ENCODE results near the gene CCSER1.
A peak's percentile ranks its signal among the peaks of the same experiment; 100 is the strongest.
"Not testable (repeated sequence)": the region's sequence is repeated elsewhere in the genome, so short reads cannot be mapped to it uniquely, and the experiment has no call there.

CCSER1 gene

DNA sequence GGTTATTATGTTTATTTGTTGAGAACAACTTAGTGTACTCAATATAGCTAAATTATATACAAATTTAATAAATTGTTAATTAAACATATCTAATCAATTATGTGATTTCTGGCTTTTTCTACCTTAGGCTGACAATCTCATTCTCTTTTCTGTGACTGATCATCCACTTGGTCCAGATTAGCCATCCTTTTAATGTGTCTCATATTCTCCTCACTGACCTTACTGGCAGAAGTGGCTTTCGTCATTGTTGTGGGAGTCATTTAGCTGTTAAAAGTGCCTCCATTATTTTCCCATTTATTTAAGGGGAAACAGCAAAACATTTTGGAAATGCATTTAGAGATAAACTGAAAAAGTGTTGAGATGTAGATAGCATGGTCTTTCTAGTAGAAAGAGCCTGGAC, 172.2 kb downstream of the CCSER1 start:
- no peak for DNase-seq (ENCODE audit: low spot score)

DNA sequence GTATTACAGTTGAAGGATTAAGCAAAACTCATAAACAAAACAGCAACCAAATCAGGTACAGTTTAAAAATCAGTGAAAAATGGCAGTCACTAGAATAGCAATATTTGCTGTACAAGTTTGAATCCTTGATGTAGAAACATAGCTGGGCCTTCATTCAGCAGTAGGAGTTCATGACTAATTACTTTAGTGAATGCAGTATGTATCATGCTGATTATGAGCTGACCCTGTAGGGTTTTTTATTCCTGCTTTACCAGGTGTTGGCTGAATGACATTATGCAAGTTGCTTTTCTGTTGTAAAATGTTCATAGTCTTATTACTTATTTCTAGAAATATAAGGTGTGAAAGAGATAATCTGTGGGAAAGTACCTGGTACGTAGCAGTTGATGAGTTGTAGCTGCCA, 179.6 kb downstream of the CCSER1 start:
- DNase-seq (ENCODE audit: low spot score): no peak

DNA sequence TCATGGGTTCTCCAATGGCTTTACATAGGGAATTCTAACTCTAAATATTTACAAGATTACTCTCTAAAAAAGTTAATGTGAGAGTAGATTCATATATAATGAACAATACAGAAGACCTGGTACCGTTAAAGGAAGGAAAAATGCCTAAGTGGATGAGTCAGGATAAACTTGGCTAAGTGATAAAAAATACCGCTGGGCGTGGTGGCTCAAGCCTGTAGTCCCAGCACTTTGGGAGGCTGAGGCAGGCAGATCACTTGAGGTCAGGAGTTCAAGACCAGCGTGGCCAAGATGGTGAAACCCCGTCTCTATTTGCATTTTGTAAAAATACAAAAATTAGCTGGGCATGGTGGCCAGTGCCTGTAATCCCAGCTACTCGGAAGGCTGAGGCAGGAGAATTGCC, 189.9 kb downstream of the CCSER1 start:
- DNase-seq (ENCODE audit: low spot score): not testable (repeated sequence)

DNA sequence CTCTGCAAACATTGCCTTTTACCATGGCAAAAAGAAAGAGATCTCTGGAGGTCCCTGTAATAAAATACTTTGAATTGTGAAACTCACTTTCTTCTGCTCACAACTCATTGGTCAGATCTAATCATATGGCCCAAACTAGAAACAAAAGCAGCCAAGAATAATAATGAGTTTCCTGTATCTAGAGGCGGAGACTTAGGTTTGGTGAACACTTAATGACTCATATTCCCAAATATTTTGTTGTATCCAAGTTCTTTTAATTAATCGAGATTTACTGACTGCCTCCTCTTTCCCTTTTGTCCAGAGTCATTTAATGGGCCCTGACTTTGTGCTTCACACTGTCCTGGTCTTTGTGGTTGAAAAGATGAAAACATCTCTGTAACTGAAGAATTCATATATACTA, 190.6 kb downstream of the CCSER1 start:
- no peak for DNase-seq (ENCODE audit: low spot score)

DNA sequence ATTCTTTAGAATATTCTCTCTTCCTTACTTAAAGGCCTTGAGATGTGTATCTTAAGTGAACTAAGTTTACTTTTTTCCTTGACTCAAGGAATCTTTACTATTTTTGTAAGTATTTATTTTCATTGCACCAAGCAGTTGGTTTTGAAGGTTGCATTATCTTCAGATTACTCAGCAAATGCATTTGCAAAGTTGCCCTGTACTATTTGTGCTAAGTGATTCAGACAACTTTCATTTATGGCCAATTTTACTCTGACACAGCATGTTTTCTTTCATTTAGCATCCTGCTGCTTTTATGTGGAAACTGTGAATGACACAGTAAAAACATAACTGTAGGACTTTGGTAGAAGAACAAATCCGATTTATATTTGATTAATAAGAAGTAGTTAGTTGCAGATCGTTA, 191.0 kb downstream of the CCSER1 start:
- no peak for DNase-seq (ENCODE audit: low spot score)

DNA sequence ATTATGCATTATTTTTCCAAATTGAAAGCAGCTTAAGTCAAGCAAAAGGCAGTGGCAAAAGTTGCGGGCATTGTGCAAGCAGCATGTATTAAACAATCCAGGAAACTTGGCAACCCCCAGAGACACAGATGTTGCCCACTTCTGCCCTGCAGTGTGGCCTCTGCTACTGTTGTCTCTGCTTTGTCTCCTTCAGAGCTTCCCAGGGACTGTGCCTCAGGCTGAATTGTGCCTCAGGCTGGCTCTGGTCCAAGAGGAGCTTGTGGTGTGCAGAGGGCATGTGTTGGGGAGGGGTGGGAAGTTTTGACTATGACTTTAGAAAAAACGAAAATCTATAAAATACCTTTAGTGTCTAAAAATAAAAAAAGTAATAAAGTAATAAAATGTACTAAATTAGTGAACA, 201.4 kb downstream of the CCSER1 start:
- DNase-seq (ENCODE audit: low spot score): no peak

DNA sequence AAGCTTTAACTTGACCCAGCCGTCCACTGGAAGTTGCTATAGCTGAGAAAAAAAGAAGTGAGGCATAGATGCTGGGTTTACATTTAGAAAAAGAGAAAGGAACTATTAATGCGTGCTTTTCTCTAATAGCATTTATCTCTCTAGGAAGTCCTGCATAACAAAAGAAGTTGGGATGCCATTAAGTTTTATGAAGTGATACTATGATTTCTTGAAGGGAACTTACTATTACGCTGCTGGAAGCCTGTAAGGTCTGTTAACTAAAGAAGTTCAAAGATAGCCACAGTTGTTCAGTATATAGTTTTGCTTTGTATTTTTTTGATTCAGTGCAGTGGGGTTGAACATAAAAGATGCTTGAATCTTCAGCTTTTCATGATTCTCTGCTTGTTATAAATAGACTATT, 203.4 kb downstream of the CCSER1 start:
- no peak for DNase-seq (ENCODE audit: low spot score)

DNA sequence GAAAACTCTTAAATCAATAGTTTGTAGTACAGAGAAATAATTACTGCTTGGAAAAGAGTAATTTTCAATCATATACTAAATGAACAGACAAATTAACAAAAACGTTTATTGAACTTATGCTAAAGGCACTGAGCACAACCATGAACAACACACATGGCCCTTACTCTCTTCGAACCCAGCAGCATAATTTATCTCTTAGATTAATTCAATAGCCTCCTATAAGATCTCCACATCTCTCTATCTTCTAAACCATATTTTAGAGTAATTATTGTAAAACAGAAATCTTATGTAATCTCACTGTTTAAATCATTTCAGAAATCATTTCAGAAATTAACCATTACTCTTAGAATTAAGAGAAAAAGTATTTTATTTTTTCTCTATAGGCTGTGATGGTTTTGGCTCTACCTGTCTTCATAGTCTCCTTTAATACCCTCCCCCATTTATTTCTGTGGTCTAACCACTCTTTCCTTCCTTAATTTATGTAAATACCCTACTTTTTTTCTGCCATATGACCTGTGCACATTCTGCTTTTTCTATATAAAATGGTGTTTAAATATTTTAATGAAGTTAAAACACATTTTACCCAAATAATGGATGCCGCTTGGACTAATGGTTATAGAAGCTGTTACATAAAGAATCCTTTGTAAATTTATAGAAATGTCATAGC, 218.5 kb downstream of the CCSER1 start:
- no peak for DNase-seq (ENCODE audit: low spot score)

DNA sequence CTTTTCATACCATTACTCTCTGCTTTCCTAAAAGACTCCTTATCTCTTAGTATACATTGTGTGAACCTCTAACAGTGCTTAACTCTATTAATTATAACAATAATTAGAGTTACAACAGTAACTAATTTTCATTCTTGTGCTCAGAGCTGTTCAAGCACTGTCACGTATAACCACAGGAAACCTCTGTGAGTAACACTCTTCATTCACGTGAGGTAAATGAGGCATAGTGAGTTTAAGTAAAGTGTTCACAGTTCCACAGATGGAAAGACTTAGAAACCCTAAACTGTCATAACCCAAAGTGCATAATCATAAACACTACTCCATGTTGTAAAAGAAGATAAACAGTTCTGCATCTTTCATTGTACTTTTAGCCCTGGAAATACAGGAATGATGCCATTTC, 222.4 kb downstream of the CCSER1 start:
- no peak for DNase-seq (ENCODE audit: low spot score)

DNA sequence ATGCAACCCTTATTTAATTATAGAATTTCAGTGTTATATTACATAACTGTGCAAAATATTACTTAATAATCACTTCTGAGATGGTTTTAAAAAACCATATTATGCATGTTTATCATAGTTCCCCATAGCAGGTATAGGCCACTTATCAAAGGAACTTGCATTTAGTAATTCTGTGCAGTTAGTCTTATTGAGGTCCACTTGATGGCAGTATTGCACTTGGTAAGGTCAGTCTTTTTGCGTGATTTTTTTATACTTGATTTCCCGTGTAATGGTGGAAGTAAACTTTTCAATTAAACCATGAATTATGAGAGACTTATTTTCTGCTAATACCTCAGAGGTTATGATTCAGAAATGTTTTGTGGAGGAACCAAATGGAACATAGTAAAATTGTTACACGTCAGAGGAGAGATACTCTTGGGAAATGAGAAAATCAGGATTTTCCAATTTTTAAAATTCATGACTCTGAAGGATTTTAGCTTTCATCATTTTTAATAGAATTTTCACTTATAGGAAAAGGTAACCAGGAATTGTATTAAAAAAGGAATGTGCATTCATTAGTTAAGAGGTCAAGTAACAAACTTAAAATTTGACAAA, 230.0 kb downstream of the CCSER1 start:
- peak; percentile 42 for DNase-seq (ENCODE audit: low spot score)

DNA sequence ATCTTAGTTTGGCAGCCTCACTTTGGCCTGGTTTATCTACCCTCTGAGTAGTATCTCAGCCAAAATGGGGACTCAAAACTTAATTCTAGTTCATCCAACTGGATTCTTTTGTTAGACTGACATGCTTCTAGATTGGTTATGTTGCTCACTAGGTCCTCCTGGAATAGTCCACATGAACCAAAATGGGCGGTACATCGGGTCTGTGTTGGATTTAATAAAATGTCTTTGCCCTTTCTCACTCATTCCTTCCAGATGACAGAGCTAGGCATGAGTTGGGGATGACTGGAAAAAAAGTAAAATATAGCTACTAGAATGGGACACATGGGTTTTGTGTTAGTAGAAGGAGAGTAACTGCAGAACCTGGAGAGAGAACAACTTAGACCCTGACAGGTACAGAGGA, 247.9 kb downstream of the CCSER1 start:
- DNase-seq (ENCODE audit: low spot score): no peak

DNA sequence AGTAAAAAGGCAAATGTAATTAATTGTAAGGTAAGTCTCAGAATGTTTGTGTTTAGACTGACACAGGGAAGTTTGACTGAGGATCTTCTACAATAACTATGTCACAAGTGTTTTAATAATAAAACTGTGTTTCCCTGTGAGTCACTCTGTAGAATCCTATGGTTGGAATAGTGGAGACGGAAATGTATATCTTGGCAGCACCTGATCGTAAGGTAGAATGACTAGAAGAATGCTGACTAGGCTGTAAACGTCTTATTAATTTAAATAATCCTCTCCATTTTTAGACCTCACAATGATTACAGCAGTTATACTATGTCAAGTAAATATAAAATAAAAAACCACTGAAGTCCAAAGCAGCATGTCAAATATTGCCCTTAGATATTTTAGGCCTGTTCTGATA, 266.0 kb downstream of the CCSER1 start:
- no peak for DNase-seq (ENCODE audit: low spot score)

DNA sequence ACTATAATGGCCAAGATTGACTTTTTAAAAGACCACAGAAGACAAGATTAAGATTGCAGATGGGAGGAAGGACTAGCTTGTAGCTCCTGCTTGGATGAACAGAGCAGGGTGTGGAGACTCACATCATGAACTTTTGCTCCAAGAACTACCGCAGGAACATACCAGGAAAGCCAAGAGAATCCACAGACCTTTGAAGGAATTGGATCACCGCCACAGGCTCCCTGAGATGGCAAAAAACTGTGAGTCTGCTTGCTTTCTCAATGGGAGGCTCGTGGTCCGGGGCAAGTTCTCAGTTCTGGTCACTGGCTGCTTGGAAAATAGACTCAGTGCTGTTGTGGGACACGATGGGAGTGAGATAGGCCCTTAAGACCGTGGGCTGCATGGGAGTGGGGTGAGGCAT, 276.6 kb downstream of the CCSER1 start:
- DNase-seq (ENCODE audit: low spot score): no peak

DNA sequence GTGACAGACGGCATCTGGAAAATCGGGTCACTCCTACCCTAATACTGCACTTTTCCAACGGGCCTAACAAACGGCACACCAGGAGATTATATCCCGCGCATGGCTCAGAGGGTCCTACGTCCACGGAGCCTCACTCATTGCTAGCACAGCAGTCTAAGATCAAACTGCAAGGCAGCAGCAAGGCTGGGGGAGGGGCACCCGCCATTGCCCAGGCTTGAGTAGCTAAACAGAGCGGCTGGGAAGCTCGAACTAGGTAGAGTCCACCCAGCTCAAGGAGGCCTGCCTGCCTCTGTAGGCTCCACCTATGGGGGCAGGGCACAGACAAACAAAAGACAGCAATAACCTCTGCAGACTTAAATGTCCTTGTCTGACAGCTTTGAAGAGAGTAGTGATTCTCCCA, 280.7 kb downstream of the CCSER1 start:
- DNase-seq (ENCODE audit: low spot score): not testable (repeated sequence)

DNA sequence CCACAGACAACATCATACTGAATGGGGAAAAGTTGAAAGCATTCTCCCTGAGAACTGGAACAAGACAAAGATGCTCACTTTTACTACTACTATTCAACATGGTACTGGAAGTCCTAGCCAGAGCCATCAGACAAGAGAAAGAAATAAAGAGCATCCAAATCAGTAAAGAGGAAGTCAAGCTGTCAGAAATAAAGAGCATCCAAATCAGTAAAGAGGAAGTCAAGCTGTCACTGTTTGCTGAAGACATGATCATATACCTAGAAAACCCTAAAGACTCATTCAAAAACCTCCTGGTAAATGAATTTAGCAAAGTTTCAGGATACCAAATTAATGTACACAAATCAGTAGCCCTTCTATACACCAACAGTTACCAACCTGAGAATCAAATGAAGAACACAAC, 285.6 kb downstream of the CCSER1 start:
- not testable (repeated sequence) for DNase-seq (ENCODE audit: low spot score)

DNA sequence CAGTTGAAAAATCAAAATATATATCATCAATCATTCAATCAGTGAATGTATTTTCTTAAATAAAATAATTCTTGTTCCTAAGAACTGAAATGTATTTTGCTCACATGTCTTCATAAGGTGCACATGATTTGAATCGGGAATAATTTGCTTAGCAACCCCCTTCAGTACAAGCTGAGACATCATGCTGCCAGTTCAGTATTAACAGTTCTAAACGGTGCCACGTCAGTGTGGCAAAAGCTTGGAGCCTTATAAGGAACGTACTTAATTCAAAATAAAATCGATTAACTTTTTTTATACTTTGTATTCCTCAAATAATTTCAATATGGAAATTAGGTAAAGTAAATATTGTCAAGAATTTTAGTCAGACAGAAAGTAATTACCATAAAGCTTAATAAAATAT, 287.9 kb downstream of the CCSER1 start:
- no peak for DNase-seq (ENCODE audit: low spot score)

DNA sequence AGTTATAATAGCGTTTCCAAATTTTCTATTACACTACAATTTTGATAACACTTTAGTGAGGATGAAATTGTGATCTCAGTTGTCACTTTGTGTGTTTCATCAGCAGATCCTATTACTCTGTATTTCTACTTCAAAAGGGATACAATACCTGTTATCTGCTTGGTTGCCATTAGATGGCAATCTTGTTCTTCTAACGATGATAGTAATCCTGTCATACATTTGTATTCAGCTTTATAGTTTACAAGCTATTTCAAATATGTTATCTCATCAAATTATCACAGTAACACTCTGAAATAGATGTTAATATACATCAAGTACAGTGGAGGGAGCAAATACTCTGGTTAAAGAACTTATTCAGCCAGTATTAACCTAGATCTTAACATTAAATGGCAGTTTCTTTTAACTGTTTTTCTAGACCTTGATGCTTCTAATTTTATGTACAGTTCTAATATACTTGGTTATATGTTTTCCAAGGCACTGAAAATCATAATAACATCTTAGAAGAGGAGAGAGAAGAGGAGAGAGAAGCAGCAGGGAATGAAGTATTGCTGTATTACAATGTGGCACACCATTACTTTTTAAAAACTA, 292.0 kb downstream of the CCSER1 start:
- peak; percentile 59 for DNase-seq (ENCODE audit: low spot score)

DNA sequence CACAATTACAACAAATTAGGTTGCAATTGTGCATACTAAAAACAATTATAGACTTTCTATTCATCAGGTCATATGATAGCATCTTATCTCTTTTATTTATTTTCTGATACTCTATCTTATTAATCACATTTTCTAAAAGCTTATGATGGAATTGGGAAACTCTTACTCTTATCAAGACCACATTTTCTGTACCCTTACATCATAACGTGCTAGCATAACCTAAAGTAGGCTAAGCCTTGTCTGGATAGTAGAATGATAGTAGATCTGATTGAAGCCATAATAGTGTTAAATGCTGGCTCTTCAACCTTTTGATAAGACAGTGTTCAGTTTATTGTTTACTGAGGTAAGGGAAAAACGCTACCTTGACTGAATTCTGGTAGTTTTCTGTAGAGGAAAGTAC, 294.0 kb downstream of the CCSER1 start:
- DNase-seq (ENCODE audit: low spot score): no peak

DNA sequence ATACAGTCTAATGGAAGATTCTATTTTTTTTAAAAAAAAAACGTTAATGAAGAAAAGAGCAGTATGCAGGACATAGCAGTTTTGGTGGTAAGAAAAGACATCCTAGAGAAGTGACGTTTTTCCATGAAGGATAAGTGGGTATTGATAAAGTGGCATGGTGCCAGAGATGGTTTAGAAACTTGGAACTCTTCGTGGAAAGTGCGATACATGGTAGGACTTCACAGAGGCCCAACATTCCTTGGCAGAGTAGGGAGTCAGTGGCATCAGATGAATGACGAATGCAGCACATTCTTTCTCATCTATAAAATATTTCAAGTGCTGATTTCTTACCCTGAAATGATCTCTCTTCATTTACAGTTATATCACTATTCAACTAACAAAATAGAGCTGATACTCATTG, 298.7 kb downstream of the CCSER1 start:
- no peak for DNase-seq (ENCODE audit: low spot score)

DNA sequence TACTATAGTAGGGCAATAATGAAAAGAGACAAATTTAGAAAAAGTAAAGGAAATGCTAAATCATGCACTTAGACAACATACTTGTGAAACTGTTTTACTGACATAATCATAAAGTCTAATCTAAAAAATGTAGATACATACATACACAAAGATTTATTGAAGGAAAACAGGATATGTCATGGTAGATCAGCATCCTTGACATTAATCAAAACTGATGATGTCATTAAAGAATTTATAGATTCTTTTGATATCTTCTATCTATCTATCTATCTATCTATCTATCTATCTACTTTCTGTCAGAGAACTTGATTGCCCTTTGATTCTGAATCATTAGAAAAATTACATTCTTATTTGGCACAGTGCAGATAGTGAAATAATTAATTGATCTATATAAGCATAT, 311.3 kb downstream of the CCSER1 start:
- DNase-seq (ENCODE audit: low spot score): no peak

DNA sequence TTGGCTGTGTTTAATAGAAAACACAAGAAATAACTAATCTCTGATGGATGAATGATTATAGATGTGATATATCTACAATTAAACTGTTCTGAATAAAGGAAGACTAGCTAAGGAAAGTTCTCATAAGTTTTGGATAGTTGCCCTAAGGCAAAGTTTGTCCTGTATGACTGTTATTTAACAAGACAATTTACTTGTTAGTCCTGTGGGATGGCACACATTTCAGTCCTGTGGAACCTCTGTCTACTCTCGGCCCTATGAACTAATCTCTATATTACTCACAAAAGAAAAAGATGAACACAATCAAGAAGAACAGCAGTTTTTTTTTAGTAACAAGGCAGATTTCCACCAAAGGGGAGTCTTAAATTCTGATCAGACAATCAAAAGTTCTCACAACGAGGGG, 314.6 kb downstream of the CCSER1 start:
- DNase-seq (ENCODE audit: low spot score): no peak

DNA sequence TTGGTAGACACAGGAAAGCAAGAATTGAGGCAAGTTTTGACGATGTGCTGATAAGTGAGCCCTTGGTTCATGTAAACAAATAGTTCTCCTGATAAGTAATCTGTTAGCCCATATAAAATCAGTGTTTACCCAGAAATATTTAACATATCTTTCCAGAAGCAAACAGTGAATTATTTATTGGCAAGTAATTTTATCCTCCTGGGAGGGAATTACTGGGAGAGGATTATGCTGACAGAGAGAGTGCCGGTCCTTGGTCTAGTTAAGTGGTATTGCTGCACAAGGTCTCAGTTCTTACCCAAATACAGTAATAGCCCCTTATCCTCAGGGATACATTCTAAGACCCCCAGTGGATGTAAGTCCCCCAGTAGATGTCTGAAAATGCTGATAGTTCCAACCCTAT, 315.4 kb downstream of the CCSER1 start:
- no peak for DNase-seq (ENCODE audit: low spot score)

DNA sequence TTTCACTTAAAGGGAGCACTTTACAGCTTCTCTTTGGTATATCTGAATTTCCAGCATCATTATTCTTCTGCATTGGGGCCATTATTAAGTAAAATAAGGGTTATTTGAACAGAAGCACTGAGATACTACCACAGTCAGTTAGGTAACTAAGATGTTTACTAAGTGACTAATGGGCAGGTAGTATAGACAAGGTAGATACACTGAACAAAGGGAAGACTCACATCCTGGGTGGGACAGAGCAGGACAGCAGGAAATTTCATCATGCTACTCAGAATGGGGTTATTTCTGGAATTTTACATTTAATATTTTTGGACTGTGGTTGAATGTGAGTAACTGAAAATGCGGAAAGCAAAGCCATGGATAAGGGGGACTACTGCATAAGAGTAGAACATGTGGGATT, 316.0 kb downstream of the CCSER1 start:
- no peak for DNase-seq (ENCODE audit: low spot score)

DNA sequence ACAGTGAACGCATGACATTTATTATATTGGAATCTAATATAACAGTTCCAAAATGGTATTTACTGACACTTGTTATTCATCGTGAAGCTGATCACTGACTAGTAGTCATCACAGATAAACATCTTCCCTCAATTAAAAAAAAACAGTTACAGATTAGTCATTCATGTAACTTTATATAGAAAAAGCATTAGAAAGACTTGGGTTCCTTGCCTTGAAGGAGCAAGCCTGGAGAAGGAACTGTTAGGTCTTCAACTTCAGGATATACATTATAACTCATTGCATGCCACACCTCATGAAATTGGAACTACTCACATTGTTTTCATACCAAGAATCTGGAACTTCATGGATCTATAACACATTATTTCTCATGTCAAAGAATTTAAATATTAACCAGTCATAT, 317.7 kb downstream of the CCSER1 start:
- no peak for DNase-seq (ENCODE audit: low spot score)

Data from LoVo (cell line).